ENCODE results near the gene YEATS2.

- TF ChIP-seq POLR2A (IDR thresholded peaks at IDR 0.05) (no peak), CTCF (IDR thresholded peaks at IDR 0.05) (no peak)
Observed at GRCh38 chr3:183811638-183812037, 114.0 kb downstream of the YEATS2 start.
